Fibroblast of upper back skin (primary cell): ENCODE data around the gene C2CD2L.
A peak's percentile ranks its signal among the peaks of the same experiment; 100 is the strongest.
"Not testable (repeated sequence)": the region's sequence is repeated elsewhere in the genome, so short reads cannot be mapped to it uniquely, and the experiment has no call there.

Experiments
- DNase-seq: peaks from one replicate; pipeline ENCODE4 v3.0.0-alpha.2; 2013

Gene C2CD2L

DNA sequence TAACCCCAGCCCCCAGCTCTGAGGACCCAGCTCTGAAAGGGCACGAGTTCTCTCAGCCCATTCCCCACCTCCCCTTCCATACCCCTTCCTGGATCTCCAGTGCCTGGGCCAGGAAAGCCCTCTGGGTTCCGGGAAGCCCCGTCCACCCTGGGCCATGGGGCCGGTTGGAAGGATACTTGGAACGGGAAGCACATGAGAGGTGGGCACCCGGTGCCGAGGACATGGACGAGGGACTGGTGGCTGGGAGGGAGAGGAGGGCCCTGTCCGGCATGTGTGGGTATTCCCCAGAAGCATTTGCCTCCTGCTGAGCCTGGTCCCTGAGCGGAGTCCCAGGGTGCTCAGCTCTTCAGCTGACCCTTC, 9.1 kb downstream of the C2CD2L start:
- DNase-seq: no peak

DNA sequence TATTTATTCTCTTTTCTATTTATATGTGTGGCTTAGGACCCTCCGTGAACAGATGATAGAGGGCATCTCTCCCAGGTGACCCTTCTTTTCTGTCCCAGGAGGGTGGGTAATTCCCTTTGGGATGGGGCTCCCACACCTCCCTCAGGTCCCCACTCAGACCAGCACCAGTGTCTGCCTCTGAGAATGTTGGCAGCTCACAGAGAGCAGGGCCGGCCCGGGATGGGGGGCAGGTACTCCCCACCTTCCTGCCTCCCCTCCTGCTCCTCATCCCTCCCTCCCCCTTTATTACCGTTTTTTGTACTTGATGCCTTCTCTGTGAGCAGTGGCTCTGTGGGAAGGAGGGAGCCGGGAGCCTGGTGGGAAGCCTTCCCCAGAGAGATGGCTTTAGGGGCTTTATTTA, 9.5 kb downstream of the C2CD2L start:
- DNase-seq: no peak

DNA sequence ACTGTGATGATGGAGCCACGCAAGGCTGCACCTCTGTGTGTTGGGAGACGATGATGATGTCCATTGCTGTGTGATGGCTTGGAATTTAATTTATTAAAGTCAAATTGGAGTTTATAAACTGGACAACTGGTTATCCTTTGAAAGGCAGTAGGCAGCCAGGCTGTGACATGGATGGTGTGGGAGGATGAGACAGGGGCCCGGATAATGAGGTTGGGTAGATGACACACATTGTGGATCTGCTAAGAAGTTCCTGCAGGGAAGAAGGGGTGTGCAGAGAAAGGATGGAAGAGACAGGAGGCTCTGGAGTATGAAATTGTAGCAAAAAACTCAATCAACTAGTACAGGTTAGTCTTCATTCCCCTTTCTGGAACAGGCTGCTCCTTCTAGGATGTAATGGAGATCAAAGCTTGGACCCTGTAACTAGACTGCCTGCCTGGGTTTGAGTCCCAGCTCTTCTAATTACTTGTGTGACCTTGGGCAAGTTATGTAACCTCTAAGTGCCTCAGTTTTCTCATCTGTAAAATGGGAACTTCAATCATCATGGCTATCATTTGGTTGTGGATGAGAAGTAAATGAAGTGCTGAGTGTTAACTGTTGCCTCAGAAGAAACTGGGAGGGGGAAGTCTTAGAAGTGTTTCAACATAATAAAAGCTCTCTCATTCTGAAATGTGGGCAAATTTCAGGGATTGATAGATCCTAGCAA, 10.0 kb downstream of the C2CD2L start:
- DNase-seq: no peak

DNA sequence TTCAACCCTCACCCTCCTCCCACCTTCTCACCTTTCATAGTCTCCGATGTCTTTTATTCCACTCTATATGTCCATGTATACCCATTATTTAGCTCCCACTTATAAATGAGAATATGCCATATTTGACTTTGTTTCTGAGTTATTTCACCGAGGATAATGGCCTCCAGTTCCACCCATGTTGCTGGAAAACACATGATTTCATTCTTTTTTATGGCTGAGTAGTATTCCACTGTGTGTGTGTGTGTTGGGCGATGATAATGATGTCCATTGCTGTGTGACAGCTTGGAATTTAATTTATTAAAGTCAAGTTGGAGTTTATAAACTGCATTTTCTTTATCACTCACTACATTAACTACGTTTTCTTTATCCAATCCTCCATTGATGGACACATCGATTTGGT, 11.1 kb downstream of the C2CD2L start:
- DNase-seq: no peak

DNA sequence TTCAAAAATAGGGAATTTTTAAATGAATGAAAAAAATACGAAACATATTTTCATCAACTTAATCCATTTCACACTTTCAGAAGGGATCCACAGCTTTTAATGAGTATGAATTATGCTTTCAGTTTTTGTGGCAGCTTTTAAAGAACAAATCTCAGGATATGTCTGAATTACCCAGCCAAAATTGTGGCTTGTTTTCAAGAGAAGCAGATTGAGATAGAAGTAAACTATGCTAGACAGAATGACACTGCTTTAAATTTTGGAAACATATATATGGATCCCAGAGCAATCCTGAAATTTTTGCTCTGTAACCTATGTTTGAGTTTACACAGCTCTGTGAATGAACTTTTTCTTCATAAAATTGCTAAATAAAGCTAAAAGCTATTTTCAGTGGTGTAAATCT, 11.8 kb downstream of the C2CD2L start:
- no peak for DNase-seq

DNA sequence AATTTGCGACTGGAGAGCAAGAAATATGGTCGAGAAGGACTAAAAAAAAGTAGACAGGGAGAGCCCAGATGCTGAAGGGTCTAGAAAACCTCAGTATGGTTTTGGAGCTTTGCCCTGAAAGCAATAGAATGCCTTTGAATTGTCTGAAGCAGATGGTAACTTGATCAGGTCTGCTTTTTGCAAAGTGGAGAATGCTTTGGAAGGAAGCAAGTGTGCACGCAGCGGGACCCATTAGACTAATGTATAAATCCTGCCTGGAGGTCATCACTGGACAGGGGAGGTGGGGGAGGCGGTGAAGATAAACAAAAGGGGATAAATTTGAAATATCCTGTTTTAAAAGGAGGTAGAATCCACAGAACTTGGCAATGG, 13.5 kb downstream of the C2CD2L start:
- DNase-seq: peak; percentile 84

DNA sequence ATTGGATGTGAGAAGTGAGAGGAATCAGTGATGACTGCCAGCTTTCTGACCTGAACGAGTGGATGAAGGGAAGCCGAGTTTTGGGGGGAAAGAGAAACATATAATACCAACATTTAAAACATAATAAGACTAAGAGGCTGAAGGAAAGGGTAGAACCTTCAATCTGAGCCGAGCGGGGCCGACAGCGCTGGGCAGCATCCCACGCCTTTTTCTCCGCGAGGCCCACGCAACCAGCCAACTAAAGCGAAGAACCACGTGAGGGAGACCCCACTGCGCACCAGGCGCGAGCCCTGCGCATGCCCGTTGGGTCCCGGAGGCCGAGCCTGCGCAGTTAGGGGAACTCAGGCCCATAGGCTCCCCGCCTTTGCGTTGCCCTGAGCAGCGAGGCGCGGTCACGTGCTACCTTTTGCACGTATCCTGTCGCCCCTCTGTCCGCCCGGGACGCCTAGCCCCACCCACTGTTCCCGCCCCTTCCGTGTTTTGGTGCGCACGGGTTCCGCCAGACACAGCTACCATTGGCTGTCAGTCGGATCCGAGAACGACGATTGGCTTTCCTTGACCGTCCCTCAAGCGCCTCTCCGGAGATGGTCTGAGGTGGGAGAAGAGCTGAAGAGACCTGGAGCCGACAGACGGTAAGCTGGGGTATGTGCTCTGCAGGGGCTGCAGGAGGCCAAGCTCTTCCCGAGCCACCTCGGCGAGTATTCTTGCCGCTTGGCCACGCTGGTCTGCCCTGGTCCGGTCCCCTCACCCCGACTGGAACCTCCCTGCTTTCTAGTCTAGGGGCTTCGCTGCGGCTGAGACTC, 14.1 kb downstream of the C2CD2L start, which contains the start of gene HINFP:
TSS of gene HINFP (plus strand) at position 573 of the 803 bp plus-strand sequence. CDS start 5,365 bp downstream, outside the sequence.
- DNase-seq: peak; percentile 99

DNA sequence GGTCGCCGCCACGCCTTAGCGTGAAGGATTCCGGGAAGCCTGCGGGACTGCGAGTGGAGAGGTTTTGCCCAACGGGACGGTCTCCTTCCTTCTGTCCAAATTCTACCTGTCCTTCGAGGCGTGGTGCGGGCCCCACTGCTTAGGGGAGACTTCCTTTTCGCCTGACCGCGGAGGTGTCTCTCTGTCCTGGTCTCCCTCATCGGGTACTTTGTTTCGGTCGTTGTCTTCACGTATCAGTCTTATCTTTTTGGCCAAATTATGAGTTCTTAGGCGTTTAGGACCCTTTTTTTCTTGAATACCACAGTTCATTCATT, 14.6 kb downstream of the C2CD2L start:
- DNase-seq: no peak

DNA sequence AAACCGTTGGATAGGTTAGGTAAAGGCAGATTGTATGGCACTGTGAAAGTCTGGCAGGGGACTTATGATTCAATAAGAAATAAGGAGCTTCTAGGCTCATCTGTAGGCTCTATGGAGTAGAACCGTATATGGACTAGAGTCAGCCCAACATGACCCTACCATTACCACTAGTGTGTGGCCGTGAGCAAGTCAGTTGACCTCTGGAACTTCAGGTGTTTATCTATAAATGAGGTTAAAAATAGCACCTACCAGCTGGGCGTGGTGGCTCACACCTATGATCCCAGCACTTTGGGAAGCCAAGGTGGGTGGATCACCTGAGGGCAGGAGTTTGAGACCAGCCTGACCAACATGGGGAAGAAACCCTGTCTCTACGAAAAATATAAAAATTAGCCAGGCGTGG, 18.7 kb downstream of the C2CD2L start:
- DNase-seq: no peak

DNA sequence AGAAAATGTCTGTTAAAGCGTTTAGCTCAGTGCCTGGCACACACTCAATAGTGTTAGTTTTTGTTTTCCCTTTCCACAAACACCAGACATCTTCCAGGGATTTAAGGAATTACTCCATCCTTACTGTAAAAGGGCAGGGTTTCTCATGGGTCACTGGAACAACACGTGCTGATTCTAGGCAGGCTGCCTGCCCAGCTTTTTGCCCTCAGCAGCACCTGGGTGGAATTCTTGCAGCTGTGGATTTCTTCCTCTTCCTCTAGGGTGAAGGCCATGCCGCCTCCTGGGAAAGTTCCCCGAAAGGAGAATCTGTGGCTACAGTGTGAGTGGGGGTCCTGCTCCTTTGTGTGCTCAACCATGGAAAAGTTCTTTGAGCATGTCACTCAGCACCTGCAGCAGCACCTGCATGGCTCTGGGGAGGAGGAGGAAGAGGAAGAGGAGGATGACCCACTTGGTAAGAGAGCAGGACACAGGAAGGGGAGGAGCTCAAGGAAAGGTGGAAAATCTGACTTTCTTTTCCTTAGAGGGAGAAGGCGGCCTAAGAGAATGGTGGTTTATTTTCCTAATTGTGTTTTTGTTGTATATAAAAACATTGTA, 19.6 kb downstream of the C2CD2L start:
- DNase-seq: no peak

DNA sequence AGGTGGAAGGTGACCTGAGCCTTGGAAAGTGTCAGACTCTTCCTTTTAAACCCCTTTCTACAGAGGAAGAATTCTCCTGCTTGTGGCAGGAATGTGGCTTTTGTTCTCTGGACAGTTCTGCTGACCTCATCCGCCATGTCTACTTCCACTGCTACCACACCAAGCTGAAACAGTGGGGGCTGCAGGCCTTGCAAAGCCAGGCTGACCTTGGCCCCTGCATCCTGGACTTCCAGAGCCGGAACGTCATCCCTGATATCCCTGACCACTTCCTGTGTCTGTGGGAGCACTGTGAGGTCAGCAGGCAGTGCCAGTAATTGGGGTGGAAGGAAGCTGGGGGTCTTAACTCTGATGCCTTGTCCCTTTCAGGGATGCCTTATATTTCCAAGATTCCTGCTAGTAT, 23.5 kb downstream of the C2CD2L start:
- DNase-seq: no peak

DNA sequence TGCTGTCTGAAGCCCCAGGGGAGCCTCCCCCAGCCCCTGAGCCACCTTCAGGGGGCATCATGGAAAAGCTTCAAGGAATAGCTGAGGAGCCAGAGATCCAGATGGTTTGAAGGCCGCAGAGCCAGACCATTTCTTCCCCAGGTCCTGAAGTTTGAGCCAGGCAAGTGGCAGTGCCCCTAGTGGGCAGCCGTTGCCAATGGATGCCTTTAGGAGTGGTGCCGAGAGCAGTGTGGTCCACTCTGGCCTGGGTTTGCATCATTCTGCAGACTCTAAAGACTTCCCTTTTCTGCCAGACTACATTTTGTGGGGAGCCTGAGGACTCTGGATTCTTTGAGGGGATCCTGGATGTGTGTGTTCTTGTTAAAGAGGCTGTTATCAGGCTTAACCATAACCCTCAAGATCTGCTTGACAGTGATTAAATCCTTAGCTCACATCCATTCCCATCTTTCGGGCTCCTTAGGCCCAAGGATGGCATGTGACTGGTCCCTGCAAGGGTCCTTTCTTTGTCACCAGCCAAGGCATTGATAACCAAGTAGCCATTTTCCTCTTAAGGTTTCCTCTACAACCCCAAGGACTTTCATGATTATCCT, 27.3 kb downstream of the C2CD2L start:
- no peak for DNase-seq

DNA sequence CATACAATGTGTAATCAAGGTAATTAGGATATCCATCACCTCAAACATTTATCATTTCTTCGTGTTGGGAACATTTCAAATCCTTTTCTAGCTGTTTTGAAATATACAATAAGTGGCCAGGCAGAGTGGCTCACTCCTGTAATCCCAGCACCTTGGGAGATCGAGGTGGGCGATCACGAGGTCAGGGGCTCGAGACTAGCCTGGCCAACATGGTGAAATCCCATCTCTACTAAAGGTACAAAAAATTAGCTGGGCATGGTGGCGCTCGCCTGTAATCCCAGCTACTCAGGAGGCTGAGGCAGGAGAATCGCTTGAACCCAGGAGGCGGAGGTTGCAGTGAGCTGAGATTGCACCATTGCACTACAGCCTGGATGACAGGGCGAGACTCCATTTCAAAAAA, 32.1 kb downstream of the C2CD2L start:
- not testable (repeated sequence) for DNase-seq

DNA sequence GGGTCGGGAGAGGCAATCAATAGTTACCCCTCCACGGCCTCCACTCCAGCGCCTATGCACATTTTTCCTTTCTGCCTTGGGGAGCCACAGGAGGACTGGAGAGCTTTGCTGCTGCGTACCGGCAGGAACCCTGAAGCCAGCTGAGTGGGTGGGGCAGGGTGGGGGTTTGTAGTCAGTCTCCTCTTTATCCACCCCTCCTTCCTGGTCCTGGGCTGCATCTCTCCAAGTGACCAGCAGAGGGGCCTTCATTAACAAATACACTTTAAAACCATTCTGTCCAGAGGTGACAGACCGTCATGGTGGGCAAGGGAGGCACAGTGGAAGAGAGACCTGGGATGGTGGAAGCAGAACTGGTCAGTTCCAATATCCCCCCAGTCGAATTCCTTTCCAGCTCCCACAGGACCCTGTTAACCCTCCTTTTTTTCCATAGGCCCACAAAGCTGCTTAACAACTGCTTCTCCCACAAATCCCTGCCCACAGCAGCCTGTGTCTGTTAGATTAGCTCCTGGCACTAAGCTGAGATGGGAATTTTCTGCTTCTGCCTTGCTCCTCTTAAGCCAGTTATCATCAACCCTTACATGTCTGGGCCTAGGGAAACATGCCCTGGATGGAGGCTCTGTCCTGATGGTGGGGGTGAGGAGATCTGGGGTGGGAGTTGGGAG, 37.8 kb downstream of the C2CD2L start:
- peak; percentile 63 for DNase-seq

DNA sequence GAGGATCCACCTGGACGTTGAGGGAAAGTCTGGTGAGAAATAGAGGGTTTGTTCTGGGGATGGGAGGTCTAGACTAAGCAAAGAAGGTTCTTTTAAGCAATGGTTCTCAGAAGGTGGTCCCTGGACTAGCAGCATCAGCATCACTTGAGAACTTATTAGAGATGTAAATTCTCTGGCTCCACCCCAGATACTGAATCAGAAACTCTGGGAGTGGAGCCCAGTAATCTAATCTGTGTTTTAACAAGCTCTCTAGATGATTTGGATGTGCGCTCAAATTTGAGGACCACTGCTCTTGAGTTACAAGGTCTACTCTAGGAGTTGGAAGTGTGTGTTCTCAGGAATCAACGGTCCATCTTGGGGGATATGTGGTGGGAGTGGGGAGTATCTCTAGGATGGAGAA, 38.4 kb downstream of the C2CD2L start:
- no peak for DNase-seq

DNA sequence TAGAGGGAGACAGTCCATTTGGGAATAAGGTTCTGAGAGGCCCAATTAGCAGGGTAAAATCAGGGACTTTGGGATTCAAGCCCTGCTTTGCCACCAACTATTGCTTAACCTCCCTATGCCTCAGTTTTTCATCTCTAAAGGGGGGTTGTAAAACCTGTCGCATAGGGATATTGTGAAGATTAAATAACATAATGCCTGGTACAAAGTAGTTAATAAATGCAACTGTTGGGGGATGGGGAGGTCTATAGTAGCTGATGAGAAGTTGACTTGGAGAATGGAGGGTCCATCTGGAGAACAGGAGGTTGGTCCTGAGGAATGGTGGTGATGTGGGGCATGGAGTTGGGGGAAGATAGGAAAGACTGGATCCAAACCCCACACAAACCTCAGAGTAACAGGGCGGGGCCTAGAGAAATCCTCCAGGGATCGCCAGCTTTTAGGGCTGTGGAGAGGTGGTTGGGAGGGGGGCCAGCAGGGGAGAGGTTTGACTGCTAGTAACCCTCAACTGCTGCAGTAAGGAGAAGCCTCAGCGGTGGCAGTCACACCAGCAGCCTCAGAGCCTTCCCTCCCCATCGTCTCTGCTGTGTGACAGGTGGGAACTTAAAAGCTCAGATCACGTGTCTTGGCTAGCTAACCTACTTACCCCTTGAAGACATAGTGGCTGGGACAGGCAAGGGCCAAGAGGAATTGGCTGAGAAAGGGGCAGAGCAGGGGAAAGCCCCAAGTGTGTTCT, 40.6 kb downstream of the C2CD2L start:
- DNase-seq: no peak

DNA sequence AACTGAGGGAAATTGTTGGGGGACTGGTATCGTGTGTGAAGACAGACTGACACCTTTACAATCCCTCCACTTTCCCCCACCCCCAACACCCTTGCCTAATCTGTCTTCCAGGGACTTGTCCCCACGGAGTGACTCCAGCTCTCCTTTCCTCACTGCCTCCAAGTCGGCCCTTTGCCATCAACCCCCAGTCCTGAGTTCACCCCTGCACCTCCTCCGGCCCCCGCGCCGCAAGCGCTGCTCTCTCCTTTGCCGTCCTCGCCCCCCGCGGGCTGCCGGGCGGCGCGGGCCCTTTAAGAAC, 41.5 kb downstream of the C2CD2L start:
- no peak for DNase-seq

DNA sequence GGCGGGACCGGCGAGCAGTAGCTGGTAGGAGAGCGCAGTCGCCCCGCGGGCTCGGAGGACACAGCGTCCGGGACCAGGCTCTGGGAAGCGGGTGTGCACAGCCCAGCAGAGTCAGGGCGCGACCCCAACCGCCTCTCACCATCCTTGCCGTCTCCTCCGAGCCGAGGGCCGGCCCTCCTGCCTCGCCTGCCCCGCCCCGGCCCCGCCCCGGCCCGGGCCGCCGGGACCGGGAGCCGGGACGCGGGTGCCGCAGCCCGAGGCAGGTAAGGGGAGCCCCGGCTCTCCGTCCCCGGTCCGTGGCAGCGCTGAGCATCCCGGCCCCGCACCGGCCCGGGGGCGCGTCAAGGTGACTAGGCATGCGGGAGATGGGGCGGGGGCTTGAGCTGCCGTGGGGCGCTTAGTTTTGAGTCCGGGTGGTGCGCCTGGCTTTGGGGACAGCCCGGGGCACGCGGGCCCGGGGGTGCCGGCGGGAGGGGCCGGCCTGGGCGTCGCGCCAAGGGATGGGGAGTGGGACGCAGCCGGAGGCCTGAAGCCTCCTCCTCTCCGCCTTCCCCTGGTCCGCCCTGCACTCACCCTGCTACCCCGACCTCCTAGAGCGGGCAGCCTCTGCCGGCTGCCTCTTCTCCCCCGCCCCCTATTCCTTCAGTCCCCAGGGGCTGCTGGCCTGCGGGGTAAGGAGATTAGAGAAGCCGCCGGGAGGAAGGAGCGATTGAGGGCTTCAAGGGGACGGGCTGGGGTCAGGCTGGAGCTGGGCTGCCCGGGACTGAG, 42.1 kb downstream of the C2CD2L start, which contains the start of gene ABCG4:
TSS of gene ABCG4 (plus strand) at position 35 of the 768 bp plus-strand sequence. CDS start 914 bp downstream, outside the sequence.
- no peak for DNase-seq

DNA sequence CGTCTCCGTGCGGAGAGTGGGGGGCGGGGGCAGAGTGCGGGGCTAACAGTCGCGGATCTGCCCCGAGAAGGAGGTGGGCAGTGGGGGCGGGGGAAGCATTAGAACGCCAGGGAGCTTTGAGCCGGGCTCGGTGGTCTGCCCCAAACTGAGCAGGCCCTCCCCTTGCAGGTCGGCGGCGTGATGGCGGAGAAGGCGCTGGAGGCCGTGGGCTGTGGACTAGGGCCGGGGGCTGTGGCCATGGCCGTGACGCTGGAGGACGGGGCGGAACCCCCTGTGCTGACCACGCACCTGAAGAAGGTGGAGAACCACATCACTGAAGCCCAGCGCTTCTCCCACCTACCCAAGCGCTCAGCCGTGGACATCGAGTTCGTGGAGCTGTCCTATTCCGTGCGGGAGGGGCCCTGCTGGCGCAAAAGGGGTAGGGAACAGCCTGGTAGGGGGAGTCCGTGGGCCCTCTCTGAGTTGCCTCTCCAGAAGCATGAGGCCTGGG, 42.7 kb downstream of the C2CD2L start:
- DNase-seq: no peak

DNA sequence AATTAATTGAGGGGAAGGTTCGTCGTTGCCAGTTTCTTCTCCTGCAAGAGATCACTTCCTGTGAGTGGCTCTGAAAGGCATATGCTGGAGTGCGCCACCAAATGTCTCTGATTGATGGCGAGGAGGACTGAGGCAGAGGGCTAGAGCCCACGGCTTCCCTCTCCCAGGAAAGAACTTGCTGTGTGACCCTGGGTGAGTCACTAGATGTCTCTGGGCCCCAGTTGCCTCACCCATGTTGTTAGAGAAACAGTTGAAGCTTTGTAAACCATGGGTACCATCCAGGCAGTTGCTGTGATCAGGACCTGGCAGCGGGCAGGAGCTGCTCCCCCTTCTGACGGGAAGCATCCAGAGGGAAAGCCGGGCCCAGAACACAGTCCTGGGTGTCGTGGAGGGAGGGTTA, 44.9 kb downstream of the C2CD2L start:
- no peak for DNase-seq

DNA sequence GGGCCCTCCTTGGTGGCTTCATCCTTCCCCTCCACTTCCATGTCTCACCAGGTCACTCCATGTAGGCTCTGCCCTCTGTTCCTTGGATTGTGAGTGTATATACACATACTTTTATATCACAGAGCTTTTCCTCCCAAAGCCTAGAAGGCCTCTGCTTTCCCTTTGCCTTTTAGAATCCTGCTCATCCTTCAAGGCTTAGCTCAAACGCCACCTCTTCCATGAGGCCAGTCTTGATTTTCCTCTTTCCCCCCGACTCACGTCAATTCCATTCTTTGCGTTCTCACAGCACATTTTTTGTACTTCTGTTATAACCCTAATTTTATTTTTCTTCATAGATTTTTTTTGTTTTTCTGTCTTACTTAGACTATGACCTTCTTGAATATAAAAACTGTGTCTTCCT, 45.5 kb downstream of the C2CD2L start:
- DNase-seq: no peak
